GM21360 (cell line): ENCODE results near the gene COL16A1.

ENCODE experiments used
- ATAC-seq: cut with Tn5 transposase; IDR thresholded peaks from one replicate; pipeline ENCODE4 v1.9.1; 2021; ENCODE audit warnings: mild to moderate bottlenecking, moderate library complexity; ENCODE audit not compliant: unreplicated experiment

The COL16A1 gene

DNA sequence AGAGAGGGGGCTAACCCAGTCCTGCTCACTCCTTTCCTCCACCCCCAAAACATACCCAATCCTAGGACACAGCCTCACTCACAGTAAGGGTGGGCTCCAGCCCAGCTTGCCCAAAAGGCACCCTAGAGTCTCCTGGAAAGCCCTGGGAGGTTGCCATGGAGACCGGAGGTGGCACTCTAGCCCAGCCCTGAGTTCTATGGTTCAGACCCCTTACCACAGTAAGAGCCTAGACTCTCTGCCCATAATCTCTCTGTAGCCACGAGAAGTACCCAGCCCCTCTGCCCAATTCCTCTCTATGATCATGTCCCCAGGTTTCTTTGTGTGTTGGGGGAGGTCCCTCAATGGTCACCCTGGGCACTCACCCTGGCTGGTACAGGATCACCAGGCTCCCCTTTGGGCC is 14.4 kb downstream of the COL16A1 start:
- no peak for ATAC-seq

DNA sequence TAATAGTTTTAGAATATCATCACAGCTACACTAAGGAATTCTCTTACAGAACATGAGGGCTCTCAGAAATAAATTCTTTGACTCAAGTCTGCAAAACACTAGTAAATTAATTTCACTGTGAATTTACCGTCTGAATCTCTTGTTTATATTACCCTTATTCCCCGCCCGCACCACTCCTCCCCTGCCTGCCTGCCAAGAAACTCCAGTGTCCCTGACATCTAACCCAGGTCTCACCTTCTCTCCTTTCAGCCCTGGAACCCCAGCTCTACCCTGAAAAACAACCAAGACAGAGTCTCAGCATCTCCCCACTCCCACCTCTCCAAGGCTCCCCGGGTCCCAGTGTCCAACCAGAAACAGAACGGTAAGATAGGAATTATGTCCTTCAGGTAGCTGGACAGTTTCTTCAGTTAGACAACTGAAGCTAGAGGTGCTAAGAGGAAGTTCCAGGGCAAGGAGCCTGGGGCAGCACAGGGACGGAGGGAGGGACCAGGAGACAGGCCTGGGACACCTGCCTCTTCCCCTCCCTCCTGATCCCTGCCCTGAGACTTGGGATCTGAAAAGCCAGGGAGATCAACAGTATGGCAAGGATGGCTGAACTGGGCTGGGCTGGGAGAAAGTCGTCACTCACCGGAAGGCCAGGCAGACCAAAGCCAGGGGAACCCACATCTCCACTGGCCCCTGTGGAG is 15.4 kb downstream of the COL16A1 start:
- no peak for ATAC-seq

DNA sequence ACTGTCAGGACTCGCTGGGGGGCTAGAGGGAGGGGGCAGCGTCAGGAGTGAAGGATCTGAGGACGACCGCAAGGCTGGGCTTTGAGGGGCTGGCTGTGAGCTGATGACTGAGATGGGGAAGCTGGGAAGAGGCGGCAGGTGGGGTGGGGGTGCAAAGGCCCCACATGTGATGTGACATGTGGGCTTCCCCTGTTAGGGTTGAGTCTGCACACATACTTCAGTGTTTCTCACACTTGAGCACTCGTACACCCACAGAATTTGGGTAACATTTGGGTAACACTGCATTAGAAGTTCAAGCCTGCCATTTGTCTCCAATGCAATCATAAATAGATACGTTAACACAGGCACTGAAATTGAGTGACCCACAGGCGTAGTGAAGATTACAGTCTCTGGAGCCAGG is 16.2 kb downstream of the COL16A1 start:
- ATAC-seq: no peak

DNA sequence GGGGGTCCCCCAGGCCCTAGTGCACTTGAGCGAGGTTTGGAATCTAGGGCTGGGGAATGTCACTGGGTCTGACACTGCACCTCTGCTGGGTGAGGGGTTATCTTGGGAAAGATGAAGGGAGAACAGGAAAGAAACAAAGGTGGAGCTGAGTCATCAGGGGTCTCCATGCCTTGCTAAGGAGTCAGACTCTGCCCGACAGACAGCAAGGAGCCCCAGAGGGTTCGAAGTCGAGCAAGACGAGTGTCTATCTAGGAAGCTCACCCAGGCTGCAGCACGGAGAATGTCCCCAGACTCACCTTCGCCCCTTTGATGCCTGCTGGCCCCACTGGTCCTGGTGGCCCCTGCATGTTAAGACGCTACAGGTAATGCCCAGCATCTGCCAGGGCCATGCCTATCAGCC is 18.0 kb downstream of the COL16A1 start:
- no peak for ATAC-seq

DNA sequence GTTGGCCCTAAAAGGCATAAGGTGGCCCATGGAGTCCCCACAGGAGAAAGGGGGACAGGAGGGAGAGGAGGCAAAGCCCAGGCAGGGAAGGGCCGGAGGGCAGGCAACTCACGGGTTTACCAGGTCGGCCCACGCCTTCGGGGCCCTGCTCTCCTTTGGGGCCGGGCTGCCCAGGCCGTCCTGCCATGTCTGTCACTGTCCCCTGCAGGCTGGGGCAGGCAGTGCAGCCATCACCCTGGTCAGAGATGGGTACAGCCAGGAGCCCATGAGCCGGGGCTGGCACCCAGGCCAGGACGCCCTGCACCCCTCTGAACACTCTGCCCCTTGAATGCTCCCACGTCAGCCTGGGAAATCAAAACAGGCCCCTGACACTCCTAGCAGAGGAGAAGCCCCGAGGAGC is 19.8 kb downstream of the COL16A1 start:
- ATAC-seq: no peak

DNA sequence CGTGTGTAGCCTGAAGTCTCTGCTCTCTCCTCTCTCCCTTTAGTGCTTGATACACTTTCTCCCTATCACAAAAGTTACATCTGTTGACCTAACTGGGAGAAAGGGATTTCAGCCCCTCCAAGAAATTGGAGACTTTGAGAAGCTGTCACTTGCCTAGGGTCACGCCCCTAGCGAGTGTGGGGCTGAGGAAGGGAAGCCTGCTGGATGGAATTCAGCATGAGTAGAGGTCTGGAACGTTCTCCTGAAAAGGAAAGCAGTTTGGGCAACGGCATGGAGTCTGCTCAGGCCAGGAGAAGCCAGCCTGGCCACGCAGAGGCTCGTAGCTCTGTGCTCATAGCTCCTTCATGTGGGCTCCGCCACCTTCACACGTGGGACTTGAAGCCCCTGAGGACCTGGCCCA is 22.4 kb downstream of the COL16A1 start:
- ATAC-seq: no peak

DNA sequence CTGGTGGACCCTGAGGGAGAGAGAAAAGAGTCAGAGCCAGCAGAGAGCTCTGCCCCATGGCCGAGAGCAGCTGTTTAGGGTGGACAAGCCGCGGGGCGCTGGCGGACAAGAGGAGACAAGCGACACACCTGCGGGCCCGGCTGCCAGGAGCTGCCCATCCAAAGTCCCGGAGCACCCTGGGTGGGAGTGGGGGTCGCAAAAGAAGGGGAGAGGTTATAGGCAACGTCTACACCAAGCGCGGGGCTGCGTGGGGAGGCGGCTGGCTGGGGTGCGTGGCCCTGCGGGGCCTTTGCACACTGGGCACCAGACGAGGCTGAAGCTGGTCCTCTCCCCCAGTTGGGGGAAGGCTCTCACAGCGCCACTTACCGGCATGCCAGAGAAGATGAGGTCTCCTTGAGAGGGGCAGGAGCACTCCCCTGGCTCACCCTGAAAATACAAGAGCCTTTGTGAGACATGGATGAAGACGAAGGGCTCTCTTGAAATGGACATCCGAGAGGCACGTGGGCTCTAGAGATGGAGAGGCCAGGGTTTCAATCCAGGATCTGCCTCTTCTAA is 24.1 kb downstream of the COL16A1 start:
- ATAC-seq: no peak

DNA sequence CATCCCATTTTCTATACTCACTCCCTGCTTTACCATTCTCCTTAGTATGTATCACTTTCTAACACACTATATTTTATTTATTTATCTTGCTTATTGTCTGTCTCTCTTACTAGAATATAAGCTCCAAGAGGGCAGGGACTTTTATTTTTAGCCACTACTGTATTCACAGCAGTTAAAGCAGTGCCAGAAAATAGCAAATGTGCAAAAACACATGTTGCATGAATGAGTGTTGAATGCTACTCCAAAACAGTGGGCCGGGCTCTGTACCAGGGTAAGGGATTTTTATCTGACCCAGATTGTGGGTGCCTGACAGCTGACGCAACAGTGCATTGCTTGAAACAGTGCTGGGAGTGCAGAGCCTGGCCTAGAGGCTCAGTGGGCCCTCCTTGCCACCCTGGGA is 24.7 kb downstream of the COL16A1 start:
- no peak for ATAC-seq

DNA sequence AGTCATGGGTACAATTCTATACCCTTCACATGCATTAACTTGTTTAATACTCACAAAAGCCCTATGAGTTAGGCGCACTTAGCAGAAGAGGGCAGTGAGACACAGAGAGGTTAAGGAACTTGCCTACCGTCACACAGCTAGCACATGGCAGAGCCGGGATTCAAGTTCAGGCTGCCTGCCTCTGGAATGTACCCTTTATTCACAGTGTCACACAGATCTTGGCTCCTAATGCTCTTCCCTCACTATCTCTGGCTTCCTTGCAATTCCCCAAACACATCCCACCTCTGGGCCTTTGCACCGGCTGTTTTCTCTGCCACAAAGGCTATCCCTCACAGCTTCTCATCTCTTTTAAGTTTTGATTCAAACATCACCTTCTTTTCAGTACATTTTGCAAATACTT is 25.1 kb downstream of the COL16A1 start:
- no peak for ATAC-seq

DNA sequence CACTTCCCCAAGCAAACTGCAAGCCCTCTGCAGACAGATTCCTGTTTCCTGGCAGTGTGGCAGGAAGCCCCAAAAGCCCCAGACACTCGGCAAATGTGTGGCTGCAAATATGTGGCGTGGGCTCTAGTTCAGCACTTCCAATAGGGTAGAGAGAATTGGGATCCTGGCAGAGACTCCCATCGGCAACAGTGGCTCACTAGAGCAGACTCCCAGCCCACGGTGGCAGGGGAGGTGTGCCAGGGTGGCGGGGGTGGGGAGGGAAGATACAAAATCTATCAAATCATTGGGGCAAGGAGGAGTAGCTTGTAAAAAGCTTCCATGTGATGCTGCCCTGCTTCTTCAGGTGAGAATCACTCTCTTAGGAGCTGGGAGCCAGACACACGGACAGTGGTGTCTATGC is 25.9 kb downstream of the COL16A1 start:
- ATAC-seq: no peak

DNA sequence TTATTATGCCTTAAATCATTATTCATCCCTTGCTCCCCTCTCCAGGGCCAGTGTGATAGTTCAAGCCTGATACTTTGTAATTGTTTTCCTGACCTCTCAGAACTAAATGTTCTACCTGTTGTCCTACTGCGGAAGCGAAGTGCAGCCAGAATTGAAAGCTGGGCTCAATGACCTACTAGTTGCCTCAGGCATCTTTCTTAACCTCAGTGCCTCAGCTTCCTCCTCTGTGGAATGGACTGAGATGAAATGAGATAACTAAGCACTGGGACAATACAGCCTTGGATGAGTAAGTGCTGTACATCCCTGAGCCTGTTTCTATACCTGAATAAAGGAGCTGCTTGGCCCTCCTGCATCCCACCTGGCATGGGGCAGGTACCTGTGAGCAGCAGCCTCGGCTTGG is 26.4 kb downstream of the COL16A1 start:
- ATAC-seq: no peak

DNA sequence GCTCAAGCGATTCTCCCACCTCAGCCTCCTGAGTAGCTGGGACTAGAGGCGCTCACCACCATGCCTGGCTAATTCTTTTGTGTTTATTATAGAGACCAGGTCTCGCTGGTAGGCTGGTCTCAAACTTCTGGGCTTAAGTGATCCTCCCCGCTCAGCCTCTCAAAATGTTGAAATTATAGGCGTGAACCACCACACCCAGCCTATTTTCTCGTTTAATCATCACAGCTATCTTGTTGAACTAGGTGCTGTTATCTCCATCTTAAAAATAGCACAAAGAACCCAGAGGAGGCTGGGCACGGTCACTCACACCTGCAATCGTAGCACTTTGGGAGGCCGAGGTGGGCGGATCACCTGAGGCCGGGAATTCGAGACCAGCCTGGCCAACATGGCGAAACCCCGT is 28.1 kb downstream of the COL16A1 start:
- no peak for ATAC-seq

DNA sequence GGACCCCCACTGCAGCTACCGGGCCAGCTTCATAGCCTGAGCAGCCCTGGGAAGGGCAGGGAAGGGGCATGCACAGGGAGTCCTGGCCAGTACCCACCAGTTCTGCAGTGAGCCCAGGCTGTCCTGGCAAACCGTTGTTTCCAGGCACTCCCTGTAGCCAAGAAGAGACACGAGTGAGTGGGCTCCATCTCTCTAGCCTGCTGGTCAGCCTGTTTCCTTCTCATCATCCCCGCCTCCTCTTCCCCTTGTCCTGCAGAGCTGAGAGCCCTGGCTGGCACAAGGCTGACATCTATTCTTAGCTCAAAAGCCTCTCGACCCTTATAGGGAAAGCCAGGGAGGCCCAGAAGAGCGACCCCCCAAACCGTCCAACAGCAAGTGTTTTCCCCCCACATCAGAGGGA is 28.7 kb downstream of the COL16A1 start:
- no peak for ATAC-seq

DNA sequence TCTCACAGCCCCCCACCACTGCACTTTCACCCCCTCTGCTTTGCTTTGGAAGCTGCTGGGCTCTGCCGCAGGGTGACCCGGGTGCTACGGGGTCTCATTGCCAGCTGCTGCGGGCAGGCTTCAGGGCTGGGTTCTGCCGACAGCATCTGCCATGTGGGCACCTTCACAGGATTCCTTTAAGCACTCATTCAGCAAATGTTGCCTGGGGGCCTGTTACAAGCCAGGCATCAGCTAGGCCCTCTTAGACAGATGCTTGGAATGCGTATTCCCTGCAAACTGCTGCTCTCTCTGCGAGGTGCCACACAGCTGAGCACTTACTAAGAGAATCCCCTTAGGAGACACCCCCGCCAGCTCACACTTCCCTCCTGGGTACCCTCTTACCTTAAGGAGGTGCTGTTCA is 29.2 kb downstream of the COL16A1 start:
- ATAC-seq: no peak

DNA sequence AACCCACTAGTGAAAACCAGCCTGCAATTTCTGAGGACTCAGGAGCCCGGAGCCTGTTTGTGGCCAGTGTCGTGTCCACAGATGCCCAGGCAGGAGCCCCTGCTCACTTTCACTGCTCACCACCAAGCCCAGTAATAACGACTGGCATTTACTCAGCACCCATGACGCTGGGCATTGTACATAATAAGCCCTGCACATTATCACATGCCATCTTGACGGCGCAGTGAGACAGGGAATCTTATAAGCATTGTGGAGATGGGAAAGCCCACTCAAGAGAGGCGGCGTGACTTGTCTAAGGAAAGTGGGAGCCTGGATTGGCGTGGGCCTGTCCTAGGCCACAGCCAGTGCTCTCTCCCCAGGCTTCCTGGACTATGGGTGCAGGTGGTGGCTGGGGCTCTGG is 30.4 kb downstream of the COL16A1 start:
- ATAC-seq: no peak

DNA sequence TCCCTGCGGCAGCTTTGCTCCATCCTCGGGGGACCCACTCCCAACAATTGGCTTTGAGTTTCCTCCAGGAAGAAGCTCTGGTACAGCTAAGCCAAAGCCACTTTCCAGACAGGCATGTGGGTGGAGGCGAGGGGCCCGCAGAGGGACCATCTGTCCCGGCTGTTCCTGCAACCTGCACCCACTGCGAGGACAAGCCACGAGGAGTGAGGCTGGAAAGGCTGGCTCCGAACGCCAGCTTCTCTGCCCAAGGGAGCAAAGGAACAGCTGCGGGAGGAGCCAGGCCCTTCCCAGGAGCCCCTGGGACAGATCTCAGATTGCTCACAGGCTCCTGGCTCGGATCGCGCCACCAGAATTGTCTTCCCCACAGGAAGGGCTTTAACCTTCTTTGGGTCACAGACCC is 30.8 kb downstream of the COL16A1 start:
- ATAC-seq: no peak

DNA sequence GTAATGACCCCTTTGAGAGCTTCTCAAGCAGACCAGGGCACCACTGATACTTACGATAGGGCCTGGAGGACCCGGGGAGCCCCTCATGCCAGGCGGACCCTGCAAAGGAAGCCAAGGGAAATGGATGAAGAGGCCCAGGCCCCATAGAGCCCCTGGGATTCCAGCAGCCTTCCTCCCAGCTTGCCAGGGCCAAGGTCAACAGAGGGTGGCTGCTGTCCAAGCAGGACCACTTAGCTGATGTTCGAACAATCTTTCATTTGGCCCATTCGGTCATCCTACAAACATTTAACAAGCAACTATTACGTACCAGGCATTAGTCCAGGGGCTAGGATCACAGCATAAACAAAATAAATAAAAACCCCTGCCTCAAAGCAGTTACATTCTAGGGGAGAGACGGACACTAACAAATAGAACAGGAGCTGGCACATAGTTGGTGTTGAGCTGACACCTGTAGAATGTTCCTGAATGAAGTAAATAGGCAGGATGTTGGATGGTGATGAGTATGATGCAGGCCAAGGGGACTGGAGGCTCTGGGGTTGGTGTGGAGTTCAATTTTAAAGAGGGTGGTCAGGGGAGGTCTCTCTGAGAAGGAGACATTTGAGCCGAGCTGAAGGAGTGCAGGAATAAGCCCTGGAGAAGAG is 32.1 kb downstream of the COL16A1 start:
- ATAC-seq: no peak

DNA sequence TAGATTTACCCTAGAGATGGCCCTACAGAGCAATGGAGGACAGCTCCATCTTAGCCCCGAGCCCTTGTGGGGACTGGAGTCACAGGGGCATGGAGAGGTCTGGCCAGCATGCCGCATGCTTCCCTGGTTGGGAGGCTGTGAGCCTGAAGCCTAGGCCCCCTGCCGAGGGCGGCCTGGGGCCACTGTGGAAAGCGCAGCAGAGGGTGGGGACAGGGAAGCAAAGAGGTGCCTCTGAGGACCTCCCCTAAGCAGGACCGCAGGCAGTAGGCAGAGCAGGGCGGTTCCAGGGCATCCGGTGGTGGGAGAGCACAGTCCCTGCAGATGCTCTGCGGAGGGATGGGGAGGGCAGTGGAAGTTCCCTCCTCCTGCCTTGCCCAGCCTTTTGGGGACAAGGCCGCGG is 32.7 kb downstream of the COL16A1 start:
- no peak for ATAC-seq

DNA sequence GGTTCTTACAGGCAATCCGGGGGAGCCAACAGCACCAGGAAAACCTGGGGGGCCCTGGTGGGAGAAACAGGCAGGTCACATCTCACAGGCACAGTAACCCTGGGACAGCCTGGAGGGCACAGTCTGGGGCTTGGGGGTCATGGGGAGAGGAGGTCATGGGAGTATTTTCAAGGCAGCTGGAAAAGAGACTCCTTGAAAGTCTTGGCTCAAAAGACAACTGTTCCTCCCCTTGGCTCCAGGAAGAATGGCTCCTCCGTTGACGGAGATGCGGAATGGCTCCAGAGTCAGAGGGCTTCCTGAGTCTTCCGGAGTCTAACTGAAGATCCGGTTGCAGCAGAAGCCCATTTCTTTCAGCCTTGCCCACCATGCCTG is 33.2 kb downstream of the COL16A1 start:
- ATAC-seq: no peak

DNA sequence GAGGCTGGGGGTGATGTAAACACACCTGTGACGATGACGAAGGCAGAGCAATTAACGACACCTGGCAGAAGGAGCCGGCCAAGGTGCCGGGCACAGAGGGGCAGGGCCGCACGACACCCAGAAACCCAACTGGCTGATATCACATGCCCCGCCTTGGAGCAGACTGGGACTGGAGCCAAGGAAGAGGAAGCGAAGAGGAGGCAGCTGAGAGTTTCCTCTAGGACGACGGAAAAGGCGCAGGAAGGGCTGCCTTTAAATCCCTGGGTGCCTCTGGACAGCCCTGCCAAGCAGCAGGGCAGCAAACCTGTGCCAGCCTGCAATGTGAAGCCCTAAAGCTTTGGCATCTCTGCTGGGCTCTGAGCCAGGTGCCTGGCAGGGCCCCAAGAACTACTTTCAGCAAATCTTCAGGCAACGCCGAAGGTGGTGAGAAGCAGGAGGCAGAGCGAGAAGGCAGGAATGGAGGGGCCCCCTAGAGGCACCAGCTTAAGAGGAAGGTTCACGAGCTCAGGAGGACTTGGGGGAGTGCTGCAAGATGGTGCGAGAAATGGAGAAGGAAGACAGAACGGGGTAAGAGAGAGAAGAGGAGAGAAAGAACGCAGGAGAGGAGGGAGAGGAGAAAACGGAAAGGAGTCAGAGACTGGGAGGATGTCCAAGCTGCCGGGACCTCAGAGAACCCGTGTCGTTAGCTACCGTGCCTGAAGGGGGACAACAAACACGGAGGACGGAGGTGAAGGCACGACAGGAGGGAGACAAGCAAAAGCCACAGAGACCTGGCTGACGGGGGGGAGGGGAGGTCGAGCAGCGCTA is 33.8 kb downstream of the COL16A1 start:
- no peak for ATAC-seq

DNA sequence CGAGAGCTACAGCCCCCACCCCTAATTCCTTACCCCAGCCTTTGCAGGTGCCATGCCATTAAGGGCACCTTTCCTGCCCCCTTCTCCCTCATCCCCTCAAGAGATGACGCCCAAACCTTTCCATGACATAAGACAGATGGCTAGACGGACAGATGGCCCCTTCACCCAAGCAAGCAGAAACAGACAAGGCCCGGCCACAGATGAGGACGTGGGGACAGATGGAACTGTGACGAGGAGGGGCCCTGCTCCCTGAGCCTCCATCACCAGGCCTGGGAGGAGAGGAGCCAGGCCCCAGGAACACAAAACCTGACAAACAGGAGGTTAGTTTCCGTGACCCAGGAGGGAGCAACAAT is 34.4 kb downstream of the COL16A1 start:
- ATAC-seq: no peak

DNA sequence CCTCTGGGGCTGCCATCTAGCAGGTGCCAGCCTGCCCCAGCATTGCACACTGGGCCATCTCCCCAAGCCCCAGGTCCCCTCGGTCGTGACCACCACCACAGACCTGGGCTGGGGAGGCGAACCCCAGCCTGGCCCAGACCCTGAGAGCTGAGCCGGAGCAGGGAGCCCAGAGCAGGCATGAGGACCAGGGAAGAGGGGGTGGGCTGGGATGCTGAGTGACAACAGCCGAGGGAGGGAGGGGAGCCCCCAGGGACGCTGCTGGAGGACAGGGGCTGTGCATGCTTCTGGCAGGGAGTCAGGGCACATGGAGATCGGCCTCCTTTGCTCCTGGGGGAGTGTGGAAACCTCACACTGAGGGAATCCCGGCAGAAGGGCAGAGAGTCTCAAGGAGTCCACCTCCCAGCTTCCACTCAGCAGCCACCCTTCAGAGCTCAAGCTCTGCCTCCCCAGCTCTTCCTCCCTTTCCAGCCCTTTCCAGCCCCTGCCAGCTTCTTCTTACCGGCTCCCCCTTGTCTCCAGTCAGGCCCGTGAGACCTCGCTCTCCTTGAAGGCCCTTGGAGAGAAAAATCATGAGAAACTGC is 35.4 kb downstream of the COL16A1 start:
- no peak for ATAC-seq
